Right lung (tissue), 5 donors: Measurements from ENCODE around the gene ATP2B3. TPM values are rescaled to one million over a fixed set of nuclear protein-coding genes. Genes with fewer than 3 reads are reported as not detected.

ENCODE experiments used
- DNase-seq, 2 donors: peaks; one replicate each; pipeline ENCODE4 v3.0.0-alpha.2; 2013
- polyA plus RNA-seq, 5 donors: library from polyadenylated mRNA; unstranded; fragments of 120-200 nt; gene quantifications; one replicate each; pipeline versions ENCODE4 v1.2.1 to v1.2.3, GENCODE V29; 2013; ENCODE audit warnings: inconsistent platforms in 1 of 5, low replicate concordance in 1 of 5; ENCODE audit not compliant: insufficient read length in 5 of 5, insufficient read depth in 1 of 5

ATP2B3 gene
- polyA plus RNA-seq, 5 donors, result 0.17 to 0.43 (median 0.29) TPM

DNA sequence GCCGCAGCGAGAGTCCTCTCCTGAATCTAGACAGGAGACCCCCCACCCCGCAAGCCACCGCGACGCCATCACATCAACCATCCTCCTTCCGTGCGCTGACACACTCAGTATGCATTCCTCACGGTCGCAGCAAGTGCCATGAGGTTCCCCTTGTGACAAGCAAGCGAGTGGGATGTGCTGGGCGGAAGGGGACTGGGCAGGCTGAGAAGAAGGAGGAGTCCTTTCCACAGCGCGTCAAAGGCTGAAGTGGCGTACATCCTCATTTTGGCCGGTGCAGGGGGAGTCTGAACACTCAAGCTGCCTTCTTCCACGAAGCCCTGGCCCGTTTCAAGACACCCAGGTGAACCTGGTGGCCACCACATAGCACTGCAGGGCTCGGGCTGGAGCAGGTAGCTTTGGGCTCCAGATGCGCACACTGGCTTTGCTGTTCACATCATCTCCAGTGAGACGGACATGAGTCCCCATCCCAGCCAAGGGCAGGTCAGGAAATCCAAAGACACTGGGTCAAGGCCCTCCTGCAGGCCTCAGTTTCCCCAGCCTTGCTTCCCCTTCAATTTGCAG lies 51.1 kb downstream of the ATP2B3 start:
- no peak for DNase-seq

DNA sequence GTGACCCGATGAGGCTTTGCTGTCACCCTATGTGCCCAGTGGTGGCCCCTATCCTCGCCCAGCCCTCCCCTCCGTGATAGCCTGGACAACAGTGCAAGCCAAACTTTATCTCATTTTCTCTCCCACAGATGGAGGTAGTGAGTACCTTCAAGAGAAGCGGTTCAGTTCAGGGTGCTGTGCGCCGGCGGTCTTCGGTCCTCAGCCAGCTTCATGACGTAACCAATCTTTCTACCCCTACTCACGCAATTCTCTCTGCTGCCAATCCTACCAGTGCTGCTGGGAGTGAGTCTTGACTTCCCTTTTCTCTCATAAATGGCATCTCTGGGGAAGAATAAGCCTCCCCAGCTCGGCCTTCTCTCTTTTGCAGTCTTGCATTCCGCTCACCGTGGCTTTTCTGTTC lies 52.0 kb downstream of the ATP2B3 start:
- no peak for DNase-seq

DNA sequence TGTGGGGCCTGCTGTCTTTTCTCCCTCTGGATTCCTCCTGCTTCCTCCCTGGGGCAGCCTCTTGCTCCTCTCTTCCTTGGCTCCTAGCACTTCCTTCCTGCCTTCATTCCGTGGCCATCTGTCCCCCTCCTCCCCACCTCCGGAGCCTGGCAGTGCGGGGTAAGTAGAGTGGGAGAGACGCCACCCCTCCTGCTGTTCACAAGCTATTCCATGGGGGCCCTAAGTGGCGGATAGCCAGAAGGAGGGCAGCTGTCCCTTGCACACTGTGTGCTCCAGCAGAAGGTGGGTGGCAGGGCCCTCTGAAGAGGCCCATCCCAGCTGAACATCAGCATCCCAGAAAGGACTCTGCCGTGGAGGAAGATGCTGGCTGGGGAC lies 54.1 kb downstream of the ATP2B3 start:
- DNase-seq, result no peak

DNA sequence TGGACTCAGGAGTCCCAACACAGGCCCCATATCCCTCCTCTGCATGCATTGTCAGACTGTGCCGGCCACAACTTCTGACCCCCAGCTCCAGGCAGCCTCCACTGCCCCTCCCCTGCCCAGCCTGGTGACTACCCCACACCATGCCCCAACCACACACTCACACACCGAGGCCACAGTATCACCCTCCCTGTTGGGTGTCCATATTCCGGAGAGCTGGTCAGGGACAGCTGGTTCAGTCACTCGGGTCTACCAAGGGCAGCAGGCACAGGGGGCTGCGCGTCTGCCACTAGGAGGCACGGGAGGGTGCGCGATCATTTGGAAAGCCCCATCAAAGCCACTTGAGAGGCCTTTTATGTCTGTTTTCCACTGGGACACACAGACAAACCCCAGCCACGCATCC lies 55.2 kb downstream of the ATP2B3 start:
- DNase-seq, result no peak

DNA sequence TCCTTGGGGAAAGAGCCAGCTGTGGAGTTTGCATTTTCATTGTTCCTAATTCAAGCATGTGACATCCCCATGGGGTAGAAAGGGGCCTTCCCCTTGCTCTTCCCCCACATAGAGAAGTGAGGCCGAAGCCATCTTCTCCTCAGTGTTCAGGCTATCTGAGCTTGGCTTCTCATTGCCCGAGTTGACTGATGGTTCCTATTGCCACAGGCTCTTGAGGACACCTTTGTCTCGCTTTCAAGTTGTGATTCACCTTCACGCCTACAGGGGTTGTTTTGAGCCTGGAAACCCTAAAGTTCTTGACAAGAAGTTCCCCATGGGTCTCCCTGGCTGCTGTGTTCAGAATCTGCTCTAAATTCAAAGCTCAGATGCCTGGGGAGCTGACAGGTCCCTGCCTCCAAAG lies 56.5 kb downstream of the ATP2B3 start:
- no peak for DNase-seq

DNA sequence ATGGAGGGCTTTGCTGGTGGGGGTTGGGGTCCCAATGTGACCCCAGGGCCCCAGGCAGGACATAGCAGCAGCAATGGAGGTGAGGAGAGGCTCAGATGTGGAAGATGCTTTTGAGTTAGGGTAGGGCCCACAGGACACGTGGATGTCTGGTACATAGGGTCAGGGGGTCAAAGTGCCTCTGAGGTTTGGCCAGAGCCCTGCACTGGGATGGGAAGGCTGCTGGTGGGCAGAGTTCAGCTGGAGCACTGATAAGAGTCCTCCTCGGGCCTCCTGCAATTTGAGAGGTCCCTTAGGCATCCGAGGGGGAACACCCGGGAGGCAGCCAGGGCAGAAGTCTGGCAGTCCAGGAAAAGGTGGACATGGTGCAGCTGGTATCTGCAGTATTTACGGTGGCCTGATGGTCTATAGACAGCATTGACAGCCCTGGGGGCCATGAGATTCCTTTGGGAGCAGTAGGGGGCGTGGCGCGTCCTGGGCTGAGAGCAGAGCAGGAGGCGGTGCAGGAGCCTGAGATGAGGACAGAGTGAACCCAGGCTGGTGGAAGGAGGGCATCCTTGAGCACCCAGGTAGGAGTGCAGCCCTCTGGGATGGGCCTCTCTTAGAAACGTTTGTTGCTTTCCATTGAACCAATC lies 58.9 kb downstream of the ATP2B3 start:
- no peak for DNase-seq

DNA sequence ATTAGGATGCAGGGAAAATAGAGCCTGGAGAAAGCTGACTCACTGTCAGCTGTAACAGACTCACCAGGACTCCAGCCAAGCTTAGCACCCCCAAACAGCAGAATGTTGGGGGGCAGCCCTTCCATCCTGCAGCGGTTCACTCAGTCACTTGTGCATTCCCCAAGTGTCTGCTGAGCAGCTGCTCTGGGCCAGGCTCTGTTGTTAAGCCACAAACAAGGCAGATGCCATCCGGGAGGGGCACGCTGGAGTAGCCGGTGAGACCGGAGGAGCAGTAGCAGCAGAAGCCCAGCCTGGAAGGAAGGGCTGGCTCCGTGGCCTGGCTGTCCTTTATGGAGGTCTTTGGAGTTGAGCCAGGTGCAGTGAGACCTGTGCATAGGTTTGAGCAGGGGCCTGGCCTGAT lies 59.5 kb downstream of the ATP2B3 start:
- no peak for DNase-seq

DNA sequence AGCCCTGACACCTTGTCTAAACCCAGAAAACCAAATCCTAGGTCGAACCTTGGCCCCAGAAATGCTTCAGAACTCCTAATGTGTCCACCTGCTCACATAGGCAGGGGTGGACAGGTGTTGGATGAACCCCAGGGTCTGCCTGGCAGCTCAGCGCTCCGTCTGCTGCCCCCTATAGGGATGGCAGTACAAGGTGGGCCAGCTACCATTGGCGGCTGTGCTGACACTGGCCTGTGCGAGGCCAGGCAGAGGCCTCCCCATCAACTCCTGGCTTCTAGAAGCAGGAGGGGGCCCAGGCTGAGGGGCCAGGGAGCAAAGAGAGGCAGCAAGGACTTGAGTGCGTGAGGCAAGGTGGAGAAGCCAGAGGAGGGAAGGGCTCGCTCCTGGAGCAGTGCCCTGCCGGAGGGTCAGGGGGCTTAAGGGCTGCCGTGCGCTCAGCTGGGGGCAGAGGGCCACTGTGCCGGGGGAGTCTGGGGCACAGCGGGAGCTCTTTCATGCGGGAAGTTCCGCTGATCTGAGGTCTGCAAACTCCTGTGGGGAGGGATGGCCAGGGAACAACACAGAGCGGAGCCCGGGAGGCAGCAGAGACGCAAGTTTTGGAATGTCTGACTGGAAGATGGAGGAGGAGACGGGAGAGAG lies 60.9 kb downstream of the ATP2B3 start:
- DNase-seq, result no peak

DNA sequence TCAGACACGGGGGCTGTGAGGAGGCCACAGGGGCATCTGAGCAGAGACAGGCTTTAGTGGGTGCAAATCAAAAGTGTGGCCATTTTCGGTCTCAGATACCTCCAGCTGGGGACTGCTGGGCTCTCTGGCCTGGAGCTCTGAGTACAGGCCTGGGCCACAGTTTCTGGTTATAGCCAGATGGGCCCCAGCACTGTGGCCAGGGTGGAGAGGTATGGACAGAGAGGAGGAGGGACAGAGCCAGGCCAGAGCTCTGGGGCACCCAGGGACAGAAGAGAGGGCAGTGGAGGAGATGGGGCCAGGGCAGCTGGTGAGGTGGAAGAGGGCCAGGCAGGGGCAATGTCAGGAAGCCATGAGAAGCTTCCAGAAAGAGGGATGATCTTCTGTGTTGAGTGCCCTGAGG lies 61.4 kb downstream of the ATP2B3 start:
- DNase-seq, result no peak

DNA sequence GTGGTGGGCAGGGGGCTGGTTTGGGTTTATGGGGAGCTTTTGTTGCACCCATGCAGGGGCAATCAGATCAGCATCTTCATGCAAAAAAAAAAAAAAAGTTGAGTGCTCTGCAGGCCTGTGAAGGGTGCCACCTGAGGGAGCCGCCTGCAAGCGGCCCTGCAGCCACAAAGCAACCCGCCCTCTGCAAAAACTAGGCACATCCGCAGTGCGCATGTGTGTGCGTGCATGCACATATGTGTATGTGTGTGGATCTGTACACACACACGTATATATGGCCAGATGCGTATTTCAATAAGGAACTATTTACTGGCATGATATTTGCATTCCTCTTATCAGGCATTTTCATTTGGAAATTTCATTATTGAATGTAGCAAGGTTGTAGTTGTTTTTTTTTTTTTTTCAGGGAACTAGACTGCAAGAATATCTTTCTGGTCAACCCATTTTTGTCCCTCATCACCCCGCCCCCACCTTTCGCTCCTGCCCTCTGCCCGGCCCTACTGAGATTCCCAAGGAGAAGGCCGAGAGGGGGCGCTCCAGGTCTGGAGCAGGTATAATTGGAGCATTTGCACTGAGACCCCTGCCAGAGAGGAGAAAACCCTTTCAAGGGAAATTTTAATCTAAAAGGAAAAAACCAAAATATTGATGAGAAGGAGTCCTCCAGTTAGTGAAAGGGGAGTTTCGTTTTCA lies 63.4 kb downstream of the ATP2B3 start:
- DNase-seq, result no peak

DNA sequence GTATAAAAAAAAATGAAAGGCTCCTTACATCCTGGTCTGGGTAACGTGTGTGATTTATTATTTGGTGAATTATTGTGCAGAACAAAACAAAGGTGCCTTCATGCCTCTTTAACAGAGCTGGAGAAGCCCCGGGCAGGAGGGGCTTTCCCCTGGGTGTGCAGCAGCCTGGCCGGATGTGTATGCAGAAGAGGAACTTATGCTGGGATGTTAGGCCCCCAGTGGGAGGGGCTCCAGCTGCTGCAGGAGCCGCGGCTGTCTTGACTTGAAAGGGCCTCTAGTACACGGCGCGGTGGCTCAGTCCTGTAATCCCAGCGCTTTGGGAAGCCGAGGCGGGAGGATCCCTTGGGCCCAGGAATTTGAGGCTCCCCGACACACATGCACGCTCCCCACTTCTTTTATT lies 65.5 kb downstream of the ATP2B3 start:
- peak; percentile 36 to 37 for DNase-seq

DNA sequence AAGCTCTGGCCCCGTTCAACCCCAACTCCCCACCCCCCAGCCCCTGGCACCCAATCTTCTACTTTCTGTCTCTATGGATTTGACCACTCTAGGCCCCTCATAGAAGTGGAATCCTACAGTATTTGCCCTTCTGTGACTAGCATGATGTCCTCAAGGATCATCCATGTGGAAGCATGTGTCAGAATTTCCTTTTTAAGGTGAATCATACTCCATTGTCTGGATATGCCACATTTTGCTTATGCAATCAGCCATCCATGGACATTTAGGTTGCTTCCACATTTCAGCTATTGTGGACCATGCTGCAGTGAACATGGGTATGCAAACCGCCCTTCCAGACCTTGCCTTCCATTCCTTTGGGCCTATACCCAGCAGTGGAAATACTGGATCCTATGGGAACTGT lies 66.0 kb downstream of the ATP2B3 start:
- DNase-seq, result no peak

DNA sequence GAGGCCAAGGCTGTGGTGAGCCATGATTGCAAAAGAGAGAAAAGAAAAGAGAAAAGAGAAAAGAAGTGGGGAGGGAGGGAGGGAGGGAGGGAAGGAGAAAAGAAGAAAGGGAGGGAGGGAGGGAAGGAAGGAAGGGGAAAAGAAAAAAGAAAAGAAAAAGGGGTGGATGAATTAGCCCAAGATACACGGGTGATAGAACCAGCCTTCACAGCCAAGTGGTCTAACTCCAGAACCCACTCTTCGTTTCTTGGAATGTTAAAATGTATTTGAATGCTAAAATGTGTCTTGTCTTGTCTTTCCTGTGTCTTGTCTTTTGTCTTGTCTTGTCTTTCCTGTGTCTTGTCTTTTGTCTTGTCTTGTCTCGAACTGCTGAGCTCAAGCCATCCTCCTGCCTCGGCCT lies 68.4 kb downstream of the ATP2B3 start:
- DNase-seq, result no peak

DNA sequence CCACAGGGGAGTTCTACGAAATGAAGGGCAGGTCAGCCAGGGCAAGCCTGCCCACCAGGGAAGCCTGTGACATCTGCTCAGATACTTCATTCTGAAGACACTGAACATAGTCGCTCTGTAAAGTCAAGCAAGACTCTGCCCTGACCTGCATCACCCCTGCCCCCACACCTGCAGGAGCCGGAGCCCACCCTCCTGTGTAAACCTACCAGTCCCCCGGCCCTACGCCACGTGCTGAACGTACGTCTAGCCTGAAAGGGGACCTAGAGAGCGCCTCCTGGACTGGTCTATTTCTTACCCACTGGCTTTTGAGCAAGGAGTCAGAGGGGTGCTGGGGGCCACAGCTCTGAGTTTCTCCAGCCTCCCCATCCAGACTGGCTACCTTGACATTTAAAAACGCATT lies 69.9 kb downstream of the ATP2B3 start:
- no peak for DNase-seq

DNA sequence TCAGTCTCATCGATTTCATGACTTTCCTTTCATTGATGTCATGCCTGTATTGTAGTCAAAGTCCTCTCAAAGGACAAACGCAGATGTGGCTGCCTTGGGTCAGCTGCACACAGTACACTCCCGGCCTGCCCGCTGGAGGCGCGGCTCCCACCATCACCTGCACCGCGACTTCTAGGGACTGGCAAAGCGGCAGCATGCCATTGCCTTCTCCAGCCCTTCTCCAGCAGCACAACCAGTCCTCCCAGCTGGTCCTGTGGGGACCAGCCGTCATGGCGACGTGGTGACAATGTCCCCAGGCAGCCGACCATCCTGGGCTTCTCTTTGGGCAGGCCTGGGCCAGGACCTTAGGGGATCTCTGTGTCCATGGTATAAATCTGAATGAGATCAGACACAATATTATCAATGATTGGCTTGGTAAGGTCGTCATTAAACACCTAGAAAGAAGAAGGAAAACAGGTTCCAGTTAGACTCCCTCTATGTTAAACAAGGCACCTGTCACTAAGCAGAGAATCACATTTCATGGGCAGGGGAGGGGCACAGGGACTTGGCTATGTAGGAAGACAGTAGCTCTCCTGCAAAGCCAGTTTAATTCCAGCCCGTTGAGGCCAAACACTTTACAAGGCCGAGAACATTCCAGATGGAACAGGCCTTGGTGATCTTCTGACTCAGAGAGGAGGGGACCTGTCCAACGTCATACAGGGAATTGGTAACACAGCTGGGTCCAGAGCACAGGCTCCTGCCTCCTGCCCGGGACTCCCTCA lies 70.8 kb downstream of the ATP2B3 start:
- no peak for DNase-seq

DNA sequence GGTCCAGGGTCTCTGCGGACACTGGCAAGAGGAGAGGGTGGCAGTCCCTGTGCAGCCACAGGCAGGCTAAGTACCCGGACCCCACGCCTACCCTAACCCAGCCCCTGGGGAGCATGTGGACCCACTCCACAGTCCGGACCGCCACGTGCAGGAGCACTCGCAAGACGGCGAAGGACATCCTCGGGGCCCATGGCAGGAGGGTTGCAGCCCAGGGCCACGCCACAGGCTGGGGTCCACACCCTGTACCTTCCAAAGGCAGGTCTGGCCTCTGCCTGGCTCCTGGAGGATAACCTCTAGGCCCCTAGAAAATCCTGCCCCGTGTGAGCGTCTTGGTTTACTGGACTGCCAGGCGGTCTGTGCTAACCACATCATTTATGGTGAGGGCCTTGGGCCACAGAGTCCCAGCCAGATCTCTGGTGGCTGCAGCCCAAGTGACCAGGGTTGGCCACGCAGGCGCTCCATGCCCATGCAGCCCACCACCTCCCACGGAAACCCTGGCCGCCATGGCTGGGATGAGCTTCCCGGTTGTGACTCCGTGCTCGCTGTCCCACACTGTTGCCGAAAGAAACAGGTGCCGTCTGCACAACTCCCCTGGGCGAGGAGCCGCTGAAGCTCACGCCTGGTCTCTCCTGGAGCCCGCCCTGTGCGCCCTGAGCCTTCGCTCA lies 71.5 kb downstream of the ATP2B3 start:
- DNase-seq, result no peak

DNA sequence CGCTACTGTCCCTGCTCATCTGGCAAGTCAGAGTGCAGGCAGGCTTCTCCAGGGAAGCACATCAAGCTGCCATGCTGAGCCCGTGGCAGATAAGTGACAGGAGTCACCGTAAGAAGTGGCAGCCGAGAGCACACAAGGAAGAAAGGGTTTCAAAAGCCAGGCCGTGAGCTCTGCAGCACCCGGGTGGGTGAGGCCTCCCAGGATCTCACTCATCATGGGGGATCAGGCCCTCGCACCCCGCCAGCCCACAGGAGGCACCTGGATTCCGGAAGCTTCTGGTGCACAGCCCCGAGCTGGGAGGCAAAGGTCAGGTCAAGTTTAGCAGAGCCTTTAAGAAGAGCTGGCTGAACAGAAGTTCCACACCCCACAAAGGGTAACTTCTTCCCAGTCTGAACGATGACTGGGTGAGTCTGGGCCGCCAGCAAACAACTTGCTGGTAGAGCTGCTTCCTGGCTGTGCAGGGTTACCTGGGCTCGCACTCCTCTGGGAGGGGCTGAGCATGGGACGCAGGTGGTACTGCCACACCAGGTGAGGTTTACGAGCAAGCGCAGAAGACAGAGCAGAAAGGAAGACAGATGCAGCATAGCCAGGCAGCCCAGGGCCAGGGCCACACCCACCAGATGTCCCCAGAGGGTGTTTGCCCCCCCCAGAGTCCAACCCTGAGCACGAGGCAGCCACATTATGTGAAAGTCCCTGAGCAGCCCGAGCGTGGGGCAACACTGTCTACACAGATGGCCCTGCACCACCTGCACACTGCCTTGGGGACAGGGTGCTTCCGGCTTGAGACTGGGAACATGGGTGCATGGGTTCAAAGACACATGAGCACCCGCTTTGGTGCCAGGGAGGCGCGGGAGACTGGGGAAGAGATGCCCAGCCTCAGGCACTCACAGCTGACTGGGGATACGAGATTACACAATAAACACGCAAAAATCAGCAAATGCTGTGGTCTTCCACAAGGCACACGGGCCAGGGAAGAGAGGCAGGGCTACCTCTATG lies 73.8 kb downstream of the ATP2B3 start:
- no peak for DNase-seq

DNA sequence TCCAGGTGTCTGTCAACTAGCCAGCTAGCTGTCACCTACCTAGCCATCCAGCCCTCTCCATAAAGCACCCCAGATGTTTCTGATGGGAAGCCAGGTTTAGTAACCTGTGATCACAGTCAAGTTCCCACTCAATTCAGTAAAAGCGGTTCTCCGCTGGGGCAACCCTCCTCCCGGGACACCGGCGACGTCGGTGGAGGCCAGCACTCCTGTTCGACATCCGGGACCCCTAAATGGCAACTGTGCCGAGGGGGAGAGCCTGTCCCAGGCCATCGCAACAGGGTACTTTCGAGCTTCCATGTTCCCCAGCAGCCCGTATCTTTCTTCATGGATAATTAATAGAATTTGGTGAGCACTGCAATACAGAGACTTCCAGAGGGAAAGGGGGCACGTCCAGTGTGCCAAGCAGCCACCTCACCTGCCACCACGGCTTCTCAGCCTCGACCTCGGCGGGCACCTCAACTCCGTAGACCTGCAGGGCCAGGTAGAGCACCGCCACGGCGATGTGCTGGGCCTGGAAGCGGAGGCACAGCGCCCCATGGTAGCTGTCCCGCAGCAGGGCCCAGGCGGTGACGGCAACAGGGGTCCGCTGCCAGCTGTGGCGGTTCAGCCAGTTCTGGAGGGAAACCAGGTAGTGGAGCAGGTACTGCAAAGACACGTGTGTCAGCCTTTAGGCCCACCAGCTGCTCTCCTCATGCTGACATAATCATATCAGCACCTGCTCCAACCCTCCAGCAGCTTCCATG lies 74.8 kb downstream of the ATP2B3 start:
- no peak for DNase-seq

DNA sequence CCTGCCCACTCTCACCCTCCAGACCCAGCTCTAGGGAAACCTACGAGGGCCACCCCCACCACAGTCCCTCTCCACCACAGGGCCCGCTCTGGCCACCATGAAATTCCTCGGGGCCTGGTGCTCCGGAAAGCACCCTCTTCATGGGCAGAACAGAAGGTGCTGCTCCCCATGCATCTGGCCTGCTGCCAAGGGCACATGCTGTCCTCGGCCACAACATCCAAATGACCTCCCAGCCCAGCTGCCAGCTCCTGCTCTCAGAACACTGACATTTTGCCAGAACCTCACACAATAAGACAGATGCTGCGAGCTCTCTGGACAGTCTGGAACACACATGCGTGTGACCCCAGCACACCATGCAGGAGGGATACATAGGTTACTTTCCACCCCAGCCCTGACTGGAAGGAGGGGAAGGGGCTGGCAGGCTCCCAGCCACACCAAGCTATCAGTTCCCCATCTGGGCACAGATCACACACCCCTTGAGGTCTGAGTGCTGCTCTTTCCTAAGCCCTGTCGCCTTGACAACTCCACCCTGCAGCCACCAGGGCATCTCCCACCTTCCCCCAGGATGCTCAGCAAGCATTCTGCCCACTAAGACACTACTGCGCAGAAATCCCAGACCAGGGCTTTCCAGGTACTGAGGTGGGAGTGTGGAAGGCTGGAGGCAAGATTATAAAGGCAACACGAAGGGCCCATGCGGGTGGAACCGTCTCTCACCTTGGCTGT lies 75.7 kb downstream of the ATP2B3 start:
- DNase-seq, result no peak
